Tibial nerve (tissue), 4 donors: ENCODE data around the gene TBC1D22B.

ENCODE experiments used
- EP300 ChIP-seq, 2 donors: sonication (generic); formaldehyde crosslinking; IDR thresholded peaks; one replicate each; pipeline ENCODE4 v1.6.1; 2017; ENCODE audit warnings: antibody characterized with exemption in 2 of 2, mild to moderate bottlenecking in 1 of 2
- POLR2A ChIP-seq, 2 donors: fragments of 450-650 bp; IDR thresholded peaks; one replicate each; pipeline ENCODE4 v1.6.1; 2017; ENCODE audit warnings: antibody characterized with exemption in 2 of 2, mild to moderate bottlenecking in 2 of 2, moderate library complexity in 2 of 2
- TF ChIP-seq, protein P1 (sequence below), 5 experiments: fragments of 200-600 bp in 3 of 5; fragments of 450-650 bp in 2 of 5; sonication (generic) in 3 of 5; IDR thresholded peaks; one replicate each; pipeline ENCODE4 v1.5.1; 2016 to 2019; ENCODE audit warnings: antibody characterized with exemption in 5 of 5, mild to moderate bottlenecking in 3 of 5, moderate library complexity in 2 of 5

DNA sequence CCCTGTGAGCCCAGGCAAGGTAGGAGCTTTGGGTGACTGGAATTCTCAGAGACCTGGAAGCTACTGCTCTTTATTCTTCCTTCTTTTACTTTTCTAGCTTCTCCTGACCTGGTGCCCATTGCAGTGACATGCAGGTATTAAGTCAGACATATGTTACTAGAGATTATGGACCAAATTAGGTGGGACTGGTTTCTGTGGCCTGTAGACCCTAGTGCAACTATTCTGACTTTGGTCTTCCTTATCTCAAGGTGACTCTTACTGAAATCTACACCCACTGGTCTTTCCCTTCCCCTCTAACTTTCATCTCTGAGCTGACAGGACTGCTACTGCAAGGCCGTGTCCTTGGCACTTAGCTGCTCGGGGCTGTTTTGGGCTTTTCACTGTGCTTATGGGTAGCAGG lies 24.8 kb downstream of the TBC1D22B start:
- TF ChIP-seq POLR2A (IDR thresholded peaks at IDR 0.05) (no peak), EP300 (IDR thresholded peaks at IDR 0.05) (no peak)
- TF ChIP-seq, protein P1, sequence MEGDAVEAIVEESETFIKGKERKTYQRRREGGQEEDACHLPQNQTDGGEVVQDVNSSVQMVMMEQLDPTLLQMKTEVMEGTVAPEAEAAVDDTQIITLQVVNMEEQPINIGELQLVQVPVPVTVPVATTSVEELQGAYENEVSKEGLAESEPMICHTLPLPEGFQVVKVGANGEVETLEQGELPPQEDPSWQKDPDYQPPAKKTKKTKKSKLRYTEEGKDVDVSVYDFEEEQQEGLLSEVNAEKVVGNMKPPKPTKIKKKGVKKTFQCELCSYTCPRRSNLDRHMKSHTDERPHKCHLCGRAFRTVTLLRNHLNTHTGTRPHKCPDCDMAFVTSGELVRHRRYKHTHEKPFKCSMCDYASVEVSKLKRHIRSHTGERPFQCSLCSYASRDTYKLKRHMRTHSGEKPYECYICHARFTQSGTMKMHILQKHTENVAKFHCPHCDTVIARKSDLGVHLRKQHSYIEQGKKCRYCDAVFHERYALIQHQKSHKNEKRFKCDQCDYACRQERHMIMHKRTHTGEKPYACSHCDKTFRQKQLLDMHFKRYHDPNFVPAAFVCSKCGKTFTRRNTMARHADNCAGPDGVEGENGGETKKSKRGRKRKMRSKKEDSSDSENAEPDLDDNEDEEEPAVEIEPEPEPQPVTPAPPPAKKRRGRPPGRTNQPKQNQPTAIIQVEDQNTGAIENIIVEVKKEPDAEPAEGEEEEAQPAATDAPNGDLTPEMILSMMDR (IDR thresholded peaks at IDR 0.05) = no peak
